ENCODE results near the gene NFIB.

NFIB gene

GRCh38 chr9:14318934-14319580 is 5.1 kb upstream of the NFIB start:
- Histone ChIP-seq H3K4me3 (no peak overlapping the region), H3K27ac (no peak overlapping the region), H4K20me1 (no peaks in the 10 kb centered on the region), H3K36me3 (no peaks in the 10 kb centered on the region), H3K4me1 (peaks cover 19 to 44% (median 27%) of the 10 kb centered on the region in 10 experiments), H3K4me2 (peak overlapping the region in 7 of 11 experiments; percentile 11 to 58 (median 29); a peak in 10 of 22 replicates), H3K9me3 (replicated peaks in 1 of 11) (peaks cover 7 to 23% (median 21%) of the 10 kb centered on the region in 11 experiments), H3K9ac (no peak overlapping the region), H3K27me3 (peaks cover 0 to 7% (median 0%) of the 10 kb centered on the region in 11 experiments; a peak in 1 of 22 replicates)
- TF ChIP-seq Cebpa-rat (IDR thresholded peaks at IDR 0.05) = no peak

- TF ChIP-seq Cebpa-rat (IDR thresholded peaks at IDR 0.05) = no peak
- no peak overlapping the region for H3K27ac ChIP-seq
- 0 out of 22 replicates have a peak, but pooled peaks cover 0 to under 1% (median 0%) of the 10 kb centered on the region in 11 experiments for H3K27me3 ChIP-seq
- H3K4me3 ChIP-seq = no peak overlapping the region
- no peaks in the 10 kb centered on the region for H3K36me3 ChIP-seq
- H3K9me3 ChIP-seq (replicated peaks in 1 of 11) = peaks cover 10 to 27% (median 24%) of the 10 kb centered on the region in 11 experiments
- H3K9ac ChIP-seq = no peak overlapping the region
- H4K20me1 ChIP-seq = no peaks in the 10 kb centered on the region
- peaks cover 19 to 44% (median 24%) of the 10 kb centered on the region in 10 experiments for H3K4me1 ChIP-seq
- H3K4me2 ChIP-seq = peak overlapping the region in 5 of 11 experiments; percentile 15 to 58 (median 29); a peak in 6 of 22 replicates
Observed at GRCh38 chr9:14318361-14318760, 4.4 kb upstream of the NFIB start.

DNA sequence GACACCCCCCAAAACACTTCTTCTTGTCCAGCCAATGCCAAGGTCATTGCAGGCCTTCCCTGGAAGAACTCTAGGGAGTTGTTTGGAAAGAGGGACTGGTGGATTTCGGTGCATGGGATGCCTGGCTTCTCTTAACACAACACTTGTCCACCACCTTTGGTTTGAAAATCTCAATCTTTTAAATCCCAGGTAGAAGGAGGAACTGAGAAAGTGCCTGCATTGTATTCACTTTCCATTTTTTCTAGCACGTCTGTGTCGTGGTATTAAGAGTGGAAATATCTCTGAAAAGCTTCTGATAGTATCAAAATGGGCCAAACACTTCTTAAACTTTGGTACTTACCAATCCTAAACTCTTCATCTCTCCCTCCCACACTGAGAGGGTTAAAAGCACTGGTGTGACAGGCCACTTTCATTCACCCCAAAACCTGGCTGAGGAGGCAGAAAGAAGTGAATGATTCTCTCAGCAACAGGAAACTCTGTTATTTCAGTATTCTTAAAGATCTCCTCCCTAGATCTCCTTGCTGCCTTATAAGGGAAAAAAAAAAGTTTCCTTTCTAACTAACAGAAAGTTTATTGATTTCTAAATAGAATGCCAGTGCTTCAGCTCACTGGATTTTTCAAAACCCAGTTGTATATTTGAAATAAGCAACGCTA is 3.9 kb upstream of the NFIB start:
- Histone ChIP-seq H3K9me3 (replicated peaks in 1 of 11) (peaks cover 15 to 33% (median 30%) of the 10 kb centered on the region in 11 experiments), H3K9ac (no peak overlapping the region), H3K4me3 (no peak overlapping the region), H3K27me3 (no peaks in the 10 kb centered on the region), H3K27ac (no peak overlapping the region), H4K20me1 (no peaks in the 10 kb centered on the region), H3K4me1 (peaks cover 16 to 44% (median 24%) of the 10 kb centered on the region in 10 experiments), H3K4me2 (peak overlapping the region in 4 of 11 experiments; percentile 5 to 58 (median 36); a peak in 3 of 22 replicates), H3K36me3 (no peaks in the 10 kb centered on the region)
- no peak for TF ChIP-seq Cebpa-rat (IDR thresholded peaks at IDR 0.05)

GRCh38 chr9:14316602-14317300 is 2.8 kb upstream of the NFIB start:
- no peaks in the 10 kb centered on the region for H3K27me3 ChIP-seq
- H4K20me1 ChIP-seq = no peaks in the 10 kb centered on the region
- H3K27ac ChIP-seq = no peak overlapping the region
- no peak overlapping the region for H3K9ac ChIP-seq
- peaks cover 18 to 36% (median 32%) of the 10 kb centered on the region in 11 experiments for H3K9me3 ChIP-seq (replicated peaks in 1 of 11)
- H3K4me1 ChIP-seq = peaks cover 15 to 42% (median 23%) of the 10 kb centered on the region in 10 experiments
- TF ChIP-seq Cebpa-rat (IDR thresholded peaks at IDR 0.05) = no peak
- no peak overlapping the region for H3K4me2 ChIP-seq
- no peaks in the 10 kb centered on the region for H3K36me3 ChIP-seq
- H3K4me3 ChIP-seq = no peak overlapping the region

- Histone ChIP-seq H3K4me2 (no peak overlapping the region), H4K20me1 (no peaks in the 10 kb centered on the region), H3K4me1 (peaks cover 7 to 35% (median 16%) of the 10 kb centered on the region in 10 experiments), H3K36me3 (no peaks in the 10 kb centered on the region), H3K27me3 (no peaks in the 10 kb centered on the region), H3K27ac (no peak overlapping the region), H3K4me3 (no peak overlapping the region), H3K9me3 (replicated peaks in 1 of 11) (peaks cover 18 to 36% (median 32%) of the 10 kb centered on the region in 11 experiments), H3K9ac (no peak overlapping the region)
- no peak for TF ChIP-seq Cebpa-rat (IDR thresholded peaks at IDR 0.05)
Observed at GRCh38 chr9:14315875-14316601, 2.1 kb upstream of the NFIB start.

DNA sequence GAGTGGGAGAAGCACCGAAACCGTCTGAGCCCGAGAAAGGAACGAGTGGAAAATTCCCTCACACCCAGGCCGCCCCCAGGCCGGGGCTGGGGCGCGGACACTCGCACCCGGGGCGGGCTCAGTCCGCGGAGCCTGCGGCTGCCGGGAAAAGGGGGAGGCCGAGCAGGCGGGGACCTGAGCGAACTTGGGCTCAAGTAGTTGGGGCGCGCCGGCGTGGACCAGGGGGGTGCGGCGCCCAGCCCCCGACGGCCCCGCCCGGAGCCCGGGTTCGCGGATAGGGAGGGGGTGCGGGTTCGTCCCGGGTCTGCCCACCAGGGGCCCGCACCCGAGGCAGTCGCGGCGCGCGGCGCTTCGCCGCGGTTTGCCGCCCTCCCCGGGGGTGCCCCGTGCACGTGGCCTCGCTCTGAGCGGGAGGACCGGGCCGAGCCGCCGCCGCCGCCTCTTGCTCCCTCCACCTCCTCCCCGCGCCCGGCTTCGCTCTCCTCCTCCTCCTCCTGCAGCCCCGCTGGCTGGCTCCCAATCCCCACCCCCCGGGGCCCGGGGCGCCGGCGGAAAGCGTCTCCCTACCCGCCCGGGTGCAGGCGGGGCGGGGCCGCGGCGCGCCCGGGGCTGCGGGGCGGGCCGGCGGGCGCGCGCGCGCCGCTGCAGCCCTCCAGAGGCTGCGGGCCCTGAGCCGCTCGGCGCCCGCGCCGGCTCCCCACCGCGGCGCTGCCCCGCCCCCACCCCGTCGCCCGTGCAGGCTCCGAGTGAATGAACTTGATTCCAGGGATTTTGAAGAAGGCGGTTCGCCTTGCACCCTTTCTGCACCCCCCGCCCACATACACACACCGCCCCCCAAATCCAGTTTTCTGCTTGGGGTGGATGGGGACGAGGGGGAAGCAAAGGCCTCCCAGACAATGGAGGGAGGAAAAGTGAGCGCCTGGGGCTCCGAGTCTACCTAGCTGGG is 1.3 kb upstream of the NFIB start:
- H3K27me3 ChIP-seq = no peaks in the 10 kb centered on the region
- no peaks in the 10 kb centered on the region for H4K20me1 ChIP-seq
- H3K36me3 ChIP-seq = no peaks in the 10 kb centered on the region
- no peak overlapping the region for H3K4me3 ChIP-seq
- H3K27ac ChIP-seq = no peak overlapping the region
- TF ChIP-seq Cebpa-rat (IDR thresholded peaks at IDR 0.05) = no peak
- H3K4me2 ChIP-seq = no peak overlapping the region
- H3K9me3 ChIP-seq (replicated peaks in 1 of 11) = peaks cover 18 to 36% (median 32%) of the 10 kb centered on the region in 11 experiments
- no peak overlapping the region for H3K9ac ChIP-seq
- peaks cover 0 to 27% (median 7%) of the 10 kb centered on the region in 10 experiments; a peak in 16 of 20 replicates for H3K4me1 ChIP-seq

- Histone ChIP-seq H3K27ac (no peak overlapping the region), H3K27me3 (no peaks in the 10 kb centered on the region), H3K36me3 (no peaks in the 10 kb centered on the region), H3K9ac (no peak overlapping the region), H3K4me3 (no peak overlapping the region), H3K4me1 (peaks cover 1 to 27% (median 7%) of the 10 kb centered on the region in 10 experiments; a peak in 12 of 20 replicates), H3K9me3 (replicated peaks in 1 of 11) (peaks cover 18 to 36% (median 32%) of the 10 kb centered on the region in 11 experiments), H4K20me1 (no peaks in the 10 kb centered on the region), H3K4me2 (no peak overlapping the region)
- TF ChIP-seq Cebpa-rat (IDR thresholded peaks at IDR 0.05) = no peak
Observed at GRCh38 chr9:14314424-14314928, 535 bp upstream of the NFIB start.

Measured in BLaER1 treated with 17β-estradiol and CSF1 and Interleukin-3, amounts not matched to agents 10 nM and 100 nM (cell line).